Thyroid gland (tissue), 4 donors: ENCODE measurements around the gene MEIS1.

ENCODE experiments used
- POLR2A ChIP-seq, 2 donors: fragments of 450-650 bp; IDR thresholded peaks; one replicate each; pipeline ENCODE4 v1.6.1; 2017; ENCODE audit warnings: antibody characterized with exemption in 2 of 2, mild to moderate bottlenecking in 2 of 2, moderate library complexity in 1 of 2
- TF ChIP-seq, protein P1 (sequence below), 6 experiments: fragments of 200-600 bp in 3 of 6; fragments of 450-650 bp in 3 of 6; sonication (generic) in 3 of 6; IDR thresholded peaks; one replicate each; pipeline ENCODE4 v1.5.1; 2016 to 2019; ENCODE audit warnings: antibody characterized with exemption in 6 of 6, mild to moderate bottlenecking in 2 of 6, inconsistent platforms in 1 of 6, moderate library complexity in 1 of 6

DNA sequence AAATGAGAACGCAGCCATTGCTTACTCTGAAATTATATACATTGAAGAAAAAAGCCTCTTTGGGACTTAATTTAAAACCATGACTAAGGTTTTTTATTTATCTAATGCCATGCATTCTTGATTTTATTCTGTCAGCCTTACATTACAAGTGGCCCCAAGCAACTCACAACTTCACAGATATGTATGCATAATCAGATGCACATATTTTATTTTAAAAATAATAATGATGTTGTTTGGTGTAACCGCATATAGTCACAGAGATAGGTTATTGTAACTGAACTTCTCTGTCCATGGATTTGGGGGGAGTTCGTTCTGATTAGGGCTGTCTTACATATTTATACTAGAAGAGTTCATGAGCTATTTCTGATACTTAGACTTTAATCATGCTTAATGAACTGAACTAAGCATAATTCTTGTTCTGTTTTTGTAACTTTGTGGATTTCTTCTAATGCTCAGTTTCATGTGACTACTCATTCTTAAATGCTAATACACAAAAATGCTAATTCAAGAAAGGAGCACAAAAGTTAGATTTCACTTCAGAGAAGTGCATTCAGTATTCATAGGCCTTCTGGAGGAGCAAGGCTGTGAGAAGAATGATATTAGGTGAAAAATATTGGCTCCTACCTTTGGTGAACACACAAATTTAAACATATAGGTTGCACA lies 26.2 kb downstream of the MEIS1 start:
- TF ChIP-seq, protein P1, sequence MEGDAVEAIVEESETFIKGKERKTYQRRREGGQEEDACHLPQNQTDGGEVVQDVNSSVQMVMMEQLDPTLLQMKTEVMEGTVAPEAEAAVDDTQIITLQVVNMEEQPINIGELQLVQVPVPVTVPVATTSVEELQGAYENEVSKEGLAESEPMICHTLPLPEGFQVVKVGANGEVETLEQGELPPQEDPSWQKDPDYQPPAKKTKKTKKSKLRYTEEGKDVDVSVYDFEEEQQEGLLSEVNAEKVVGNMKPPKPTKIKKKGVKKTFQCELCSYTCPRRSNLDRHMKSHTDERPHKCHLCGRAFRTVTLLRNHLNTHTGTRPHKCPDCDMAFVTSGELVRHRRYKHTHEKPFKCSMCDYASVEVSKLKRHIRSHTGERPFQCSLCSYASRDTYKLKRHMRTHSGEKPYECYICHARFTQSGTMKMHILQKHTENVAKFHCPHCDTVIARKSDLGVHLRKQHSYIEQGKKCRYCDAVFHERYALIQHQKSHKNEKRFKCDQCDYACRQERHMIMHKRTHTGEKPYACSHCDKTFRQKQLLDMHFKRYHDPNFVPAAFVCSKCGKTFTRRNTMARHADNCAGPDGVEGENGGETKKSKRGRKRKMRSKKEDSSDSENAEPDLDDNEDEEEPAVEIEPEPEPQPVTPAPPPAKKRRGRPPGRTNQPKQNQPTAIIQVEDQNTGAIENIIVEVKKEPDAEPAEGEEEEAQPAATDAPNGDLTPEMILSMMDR (IDR thresholded peaks at IDR 0.05): no peak
- TF ChIP-seq POLR2A (IDR thresholded peaks at IDR 0.05): no peak
